Measurements from ENCODE around the gene PERM1. TPM values are rescaled to one million over a fixed set of nuclear protein-coding genes. Genes with fewer than 3 reads are reported as not detected.
A peak's percentile ranks its signal among the peaks of the same experiment; 100 is the strongest.
"Not testable (repeated sequence)": the region's sequence is repeated elsewhere in the genome, so short reads cannot be mapped to it uniquely, and the experiment has no call there.

PERM1 gene
- total and polyA plus RNA-seq, 5 donors, result 44.4 to 112 (median 66.8) TPM

GRCh38 chr1:994546-994945 is 12.7 kb upstream of the PERM1 start:
- ATAC-seq; H3K27me3 ChIP-seq (ENCODE audit: control insufficient read depth, insufficient read depth); intact Hi-C loops (cut with DNase I); H3K4me1 ChIP-seq (ENCODE audit: control insufficient read depth, insufficient read depth, low read length); H3K27ac ChIP-seq (ENCODE audit: low read length); H3K9me3 ChIP-seq (ENCODE audit: control insufficient read depth, low read length); H3K4me3 ChIP-seq (ENCODE audit: low read length): not testable (repeated sequence)
- DNase-seq, result peak in 1 of 3 donors; percentile 32
- 91% methylated on average over 6 of the region's 6 CpGs for WGBS

GRCh38 chr1:993379-993995 is 11.6 kb upstream of the PERM1 start:
- intact Hi-C loops (cut with DNase I), result no loop called here
- Histone ChIP-seq H3K27me3 (ENCODE audit: control insufficient read depth, insufficient read depth) (no peaks in the 10 kb centered on the region), H3K27ac (ENCODE audit: low read length) (no peak overlapping the region), H3K9me3 (ENCODE audit: control insufficient read depth, low read length) (no peaks in the 10 kb centered on the region), H3K4me3 (ENCODE audit: low read length) (no peak overlapping the region), H3K4me1 (ENCODE audit: control insufficient read depth, insufficient read depth, low read length) (no peaks in the 10 kb centered on the region)
- ATAC-seq (no peak), DNase-seq (peak in 2 of 3 donors; percentile 22 to 33)
- WGBS, result 74% methylated on average over 15 of the region's 15 CpGs

GRCh38 chr1:992362-992761 is 10.5 kb upstream of the PERM1 start:
- H3K27ac ChIP-seq (ENCODE audit: low read length), result no peak overlapping the region
- H3K4me1 ChIP-seq (ENCODE audit: control insufficient read depth, insufficient read depth, low read length), result no peaks in the 10 kb centered on the region
- 90% methylated on average over 7 of the region's 7 CpGs for WGBS
- no peaks in the 10 kb centered on the region for H3K27me3 ChIP-seq (ENCODE audit: control insufficient read depth, insufficient read depth)
- H3K4me3 ChIP-seq (ENCODE audit: low read length), result no peak overlapping the region
- intact Hi-C loops (cut with DNase I), result no loop called here
- ATAC-seq (no peak), DNase-seq (no peak)
- no peaks in the 10 kb centered on the region for H3K9me3 ChIP-seq (ENCODE audit: control insufficient read depth, low read length)

GRCh38 chr1:991895-992294 is 10.0 kb upstream of the PERM1 start:
- no peak overlapping the region for H3K4me3 ChIP-seq (ENCODE audit: low read length)
- intact Hi-C loops (cut with DNase I), result no loop called here
- ATAC-seq (no peak), DNase-seq (no peak)
- H3K27me3 ChIP-seq (ENCODE audit: control insufficient read depth, insufficient read depth), result no peaks in the 10 kb centered on the region
- no peaks in the 10 kb centered on the region for H3K9me3 ChIP-seq (ENCODE audit: control insufficient read depth, low read length)
- 96% methylated on average over 10 of the region's 10 CpGs for WGBS
- no peaks in the 10 kb centered on the region for H3K4me1 ChIP-seq (ENCODE audit: control insufficient read depth, insufficient read depth, low read length)
- no peak overlapping the region for H3K27ac ChIP-seq (ENCODE audit: low read length)

- ATAC-seq; H3K27me3 ChIP-seq (ENCODE audit: control insufficient read depth, insufficient read depth); H3K4me3 ChIP-seq (ENCODE audit: low read length); H3K4me1 ChIP-seq (ENCODE audit: control insufficient read depth, insufficient read depth, low read length); H3K9me3 ChIP-seq (ENCODE audit: control insufficient read depth, low read length); H3K27ac ChIP-seq (ENCODE audit: low read length); DNase-seq; intact Hi-C loops (cut with DNase I): not testable (repeated sequence)
- WGBS, result 92% methylated on average over 6 of the region's 6 CpGs
These were observed 9.4 kb upstream of the PERM1 start for GRCh38 chr1:991275-991674.

GRCh38 chr1:988061-988460 is 6.2 kb upstream of the PERM1 start:
- 86% methylated on average over 5 of the region's 5 CpGs for WGBS
- H3K9me3 ChIP-seq (ENCODE audit: control insufficient read depth, low read length); ATAC-seq; H3K27ac ChIP-seq (ENCODE audit: low read length); H3K4me3 ChIP-seq (ENCODE audit: low read length); H3K4me1 ChIP-seq (ENCODE audit: control insufficient read depth, insufficient read depth, low read length); H3K27me3 ChIP-seq (ENCODE audit: control insufficient read depth, insufficient read depth): not testable (repeated sequence)
- DNase-seq, result peak in 1 of 3 donors; percentile 12
- intact Hi-C loops (cut with DNase I), result loop anchor here in 3 of 4 donors (5.0 kb wide), 1 partner anchor 74 kb away; no protein-coding TSS in a partner anchor

GRCh38 chr1:985126-985525 is 3.2 kb upstream of the PERM1 start:
- no peaks in the 10 kb centered on the region for H3K9me3 ChIP-seq (ENCODE audit: control insufficient read depth, low read length)
- intact Hi-C loops (cut with DNase I), result loop anchor here in 3 of 4 donors (2.0 to 5.0 kb wide), 2 partner anchors 14 to 77 kb away; no protein-coding TSS in a partner anchor
- DNase-seq (peak in 1 of 3 donors; percentile 19), ATAC-seq (no peak)
- no peaks in the 10 kb centered on the region for H3K4me1 ChIP-seq (ENCODE audit: control insufficient read depth, insufficient read depth, low read length)
- 76% methylated on average over 13 of the region's 13 CpGs for WGBS
- H3K27ac ChIP-seq (ENCODE audit: low read length), result no peak overlapping the region
- H3K4me3 ChIP-seq (ENCODE audit: low read length), result no peak overlapping the region
- H3K27me3 ChIP-seq (ENCODE audit: control insufficient read depth, insufficient read depth), result no peaks in the 10 kb centered on the region

GRCh38 chr1:984476-984814 is 2.6 kb upstream of the PERM1 start:
- intact Hi-C loops (cut with DNase I), result loop anchor here in 2 of 4 donors (2.0 to 5.0 kb wide), 2 partner anchors 14 to 78 kb away; no protein-coding TSS in a partner anchor
- Histone ChIP-seq H3K27ac (ENCODE audit: low read length) (no peak overlapping the region), H3K9me3 (ENCODE audit: control insufficient read depth, low read length) (no peaks in the 10 kb centered on the region), H3K27me3 (ENCODE audit: control insufficient read depth, insufficient read depth) (no peaks in the 10 kb centered on the region), H3K4me3 (ENCODE audit: low read length) (no peak overlapping the region), H3K4me1 (ENCODE audit: control insufficient read depth, insufficient read depth, low read length) (no peaks in the 10 kb centered on the region)
- ATAC-seq (no peak), DNase-seq (peak in 1 of 3 donors; percentile 25)
- 57% methylated on average over 12 of the region's 12 CpGs for WGBS

GRCh38 chr1:983798-984475 is 2.0 kb upstream of the PERM1 start:
- Histone ChIP-seq H3K27ac (ENCODE audit: low read length) (no peak overlapping the region), H3K9me3 (ENCODE audit: control insufficient read depth, low read length) (no peaks in the 10 kb centered on the region), H3K4me1 (ENCODE audit: control insufficient read depth, insufficient read depth, low read length) (no peaks in the 10 kb centered on the region), H3K27me3 (ENCODE audit: control insufficient read depth, insufficient read depth) (no peaks in the 10 kb centered on the region), H3K4me3 (ENCODE audit: low read length) (no peak overlapping the region)
- peak; percentile 17 to 18 for ATAC-seq
- peak; percentile 51 to 85 (median 82) for DNase-seq
- WGBS, result 21% methylated on average over 29 of the region's 29 CpGs
- intact Hi-C loops (cut with DNase I), result loop anchor here in 2 of 4 donors (2.0 to 5.0 kb wide), 2 partner anchors 15 to 78 kb away; no protein-coding TSS in a partner anchor

GRCh38 chr1:982765-983436 is 1.0 kb upstream of the PERM1 start:
- Histone ChIP-seq H3K9me3 (ENCODE audit: control insufficient read depth, low read length) (no peaks in the 10 kb centered on the region), H3K27me3 (ENCODE audit: control insufficient read depth, insufficient read depth) (no peaks in the 10 kb centered on the region), H3K4me1 (ENCODE audit: control insufficient read depth, insufficient read depth, low read length) (no peaks in the 10 kb centered on the region), H3K27ac (ENCODE audit: low read length) (peak overlapping the region; percentile 15), H3K4me3 (ENCODE audit: low read length) (no peak overlapping the region)
- no peak for ATAC-seq
- 84% methylated on average over 43 of the region's 43 CpGs for WGBS
- intact Hi-C loops (cut with DNase I), result loop anchor here in 1 of 4 donors (5.0 kb wide), 1 partner anchor 79 kb away; no protein-coding TSS in a partner anchor
- DNase-seq, result peak; percentile 19 to 64 (median 54)

- WGBS, result 75% methylated on average over 21 of the region's 21 CpGs
- Histone ChIP-seq H3K27ac (ENCODE audit: low read length) (peak overlapping the region; percentile 81), H3K27me3 (ENCODE audit: control insufficient read depth, insufficient read depth) (no peaks in the 10 kb centered on the region)
These were observed 370 bp downstream of the PERM1 start for GRCh38 chr1:981491-981954.

More at GRCh38 chr1:981491-981954, 370 bp downstream of the PERM1 start:
- DNase-seq (peak; percentile 30 to 73 (median 58)), ATAC-seq (peak; percentile 3 to 9)
- no peaks in the 10 kb centered on the region for H3K4me1 ChIP-seq (ENCODE audit: control insufficient read depth, insufficient read depth, low read length)
- H3K9me3 ChIP-seq (ENCODE audit: control insufficient read depth, low read length), result no peaks in the 10 kb centered on the region
- peak overlapping the region; percentile 12 for H3K4me3 ChIP-seq (ENCODE audit: low read length)
- intact Hi-C loops (cut with DNase I), result loop anchor here in 1 of 4 donors (5.0 kb wide), 1 partner anchor 81 kb away; no protein-coding TSS in a partner anchor
